K562 (cell line): ENCODE results near the gene PRR14. TPM values are rescaled to one million over a fixed set of nuclear protein-coding genes. Genes with fewer than 3 reads are reported as not detected.

ENCODE experiments used
- ATAC-seq: fragments of 200-7000 bp; cut with Tn5 transposase; 3 replicates; pipeline ENCODE4 v1.9.1; 2020; ENCODE audit warnings: moderate library complexity
- BruUV-seq: library from RNA; stranded (reverse); fragments of 400-500 nt; replicated peaks from 2 replicates; lab custom pipeline; 2021; lab: Mats Ljungman, UMichigan
- CTCF ChIA-PET: fragments of 300-600 bp; formaldehyde crosslinking; extraction: SDS; loops from one replicate; lab custom pipeline; 2021; ENCODE audit warnings: low intra/inter-chr PET ratio; lab: Yijun Ruan, JAX
- POLR2A ChIA-PET: fragments of 300-600, 350-650 bp; sonication (Branson Sonifier 250); formaldehyde crosslinking; extraction: SDS; loops from one replicate; lab custom pipeline; 2021; ENCODE audit warnings: antibody characterized with exemption, inconsistent platforms; lab: Yijun Ruan, JAX
- DNase-seq, 4 experiments: peaks; one replicate each; pipeline versions ENCODE4 v3.0.0 to v3.0.0-alpha.2; 2011 to 2018; ENCODE audit warnings: low spot score in 3 of 4, mixed read lengths in 3 of 4; ENCODE audit errors: extremely low read depth in 1 of 4
- FAIRE-seq: peaks from 2 replicates; lab custom pipeline; 2011; peaks lifted over from hg19 to GRCh38; lab: Jason Lieb, UNC
- H2AFZ ChIP-seq: 2 replicates; pipeline ENCODE4 v1.6.0; 2011; ENCODE audit warnings: low read depth, low read length, control low read depth, inconsistent platforms
- H3K27ac ChIP-seq: fragments of 200-600 bp; 3 replicates; pipeline ENCODE4 v1.8.0; 2011; ENCODE audit warnings: low read depth, mild to moderate bottlenecking, control low read depth, inconsistent platforms, low read length, moderate library complexity, mixed read lengths; ENCODE audit errors: extremely low read depth
- H3K27me3 ChIP-seq, 2 experiments: fragments of 300-600 bp in 1 of 2; 2 replicates in 1 of 2; 3 replicates in 1 of 2; pipeline versions ENCODE4 v1.6.0 to v1.8.0; 2011; ENCODE audit warnings: inconsistent platforms in 2 of 2, low read length in 2 of 2, mild to moderate bottlenecking in 1 of 2, mixed read lengths in 1 of 2, moderate library complexity in 1 of 2; ENCODE audit not compliant: control insufficient read depth in 2 of 2, insufficient read depth in 2 of 2
- H3K36me3 ChIP-seq: fragments of 300-600 bp; 3 replicates; pipeline ENCODE4 v1.8.0; 2011; ENCODE audit warnings: mild to moderate bottlenecking, low read length, inconsistent platforms; ENCODE audit not compliant: control insufficient read depth, insufficient read depth
- H3K4me1 ChIP-seq, 2 experiments: fragments of 200-600 bp in 1 of 2; replicated peaks in 1 of 2; 2 replicates in 1 of 2; 3 replicates in 1 of 2; pipeline versions ENCODE4 v1.5.1 to v1.8.0; 2011; ENCODE audit warnings: inconsistent platforms in 2 of 2, low read length in 2 of 2, mild to moderate bottlenecking in 1 of 2, mixed read lengths in 1 of 2, moderate library complexity in 1 of 2; ENCODE audit not compliant: control insufficient read depth in 2 of 2, insufficient read depth in 2 of 2
- H3K4me2 ChIP-seq: 2 replicates; pipeline ENCODE4 v1.6.1; 2011; ENCODE audit warnings: low read length, control low read depth, inconsistent platforms, mixed read lengths; ENCODE audit not compliant: insufficient read depth
- H3K4me3 ChIP-seq: fragments of 200-600 bp; sonication (generic), shearing (Covaris generic); 2 replicates; pipeline ENCODE4 v1.5.1; 2016; ENCODE audit warnings: control low read depth, inconsistent platforms
- H3K79me2 ChIP-seq: fragments of 200-600 bp; 3 replicates; pipeline ENCODE4 v1.8.0; 2011; ENCODE audit warnings: low read length, inconsistent platforms; ENCODE audit not compliant: control insufficient read depth, insufficient read depth
- H3K9ac ChIP-seq, 2 experiments: 2 replicates each; pipeline versions ENCODE4 v1.6.0 to v1.6.1; 2011; ENCODE audit warnings: low read depth in 2 of 2, low read length in 2 of 2, control low read depth in 1 of 2, inconsistent platforms in 1 of 2, mild to moderate bottlenecking in 1 of 2, mixed read lengths in 1 of 2; ENCODE audit not compliant: insufficient read depth in 1 of 2
- H3K9me1 ChIP-seq: one replicate; pipeline ENCODE4 v1.6.0; 2011; ENCODE audit warnings: inconsistent platforms, mild to moderate bottlenecking, low read length, moderate library complexity; ENCODE audit not compliant: control insufficient read depth, insufficient read depth
- H3K9me3 ChIP-seq: replicated peaks from 2 replicates; pipeline ENCODE4 v1.5.1; 2011; ENCODE audit warnings: low read depth, low read length, inconsistent platforms; ENCODE audit not compliant: control insufficient read depth, insufficient read depth
- H4K20me1 ChIP-seq: replicated peaks from 2 replicates; pipeline ENCODE4 v1.6.1; 2011; ENCODE audit warnings: low read length, inconsistent platforms, mixed read lengths; ENCODE audit not compliant: control insufficient read depth, insufficient read depth
- COPS2 ChIP-seq: fragments of 450-650 bp; conservative IDR thresholded peaks from 2 replicates; pipeline ENCODE4 v1.6.1; 2016; ENCODE audit warnings: mild to moderate bottlenecking, moderate library complexity
- GABPA ChIP-seq: fragments of 200-800 bp; sonication (Bioruptor generic); conservative IDR thresholded peaks from 2 replicates; pipeline ENCODE4 v1.6.1; 2016; ENCODE audit warnings: low read depth, missing genetic modification characterization, missing compliant biosample characterization
- HNRNPK ChIP-seq: fragments of 200-400 bp; formaldehyde crosslinking; IDR thresholded peaks from one replicate; pipeline ENCODE4 v1.6.1; 2018; ENCODE audit warnings: mild to moderate bottlenecking, low read depth, low read length; ENCODE audit not compliant: poor library complexity, severe bottlenecking
- PHB ChIP-seq: fragments of 250-450 bp; sonication (Bioruptor Pico); IDR thresholded peaks from 2 replicates; pipeline ENCODE4 v1.5.0; 2021
- SRF ChIP-seq, 2 experiments: fragments of 250-450, 450-650 bp in 1 of 2; sonication (Bioruptor Pico) in 1 of 2; sonication (generic) in 1 of 2; formaldehyde crosslinking; IDR thresholded peaks; 2 replicates each; pipeline versions ENCODE4 v1.5.0 to v1.5.1; 2020 to 2022; ENCODE audit warnings: mild to moderate bottlenecking in 1 of 2, missing genetic modification reagents in 1 of 2
- TCF7L2 ChIP-seq: fragments of 150-350 bp; IDR thresholded peaks from 2 replicates; pipeline ENCODE4 v1.6.1; 2016; ENCODE audit warnings: low read depth, mild to moderate bottlenecking, low read length, moderate library complexity
- ZNF512 ChIP-seq: IDR thresholded peaks from 2 replicates; pipeline ENCODE4 v1.6.1; 2016; ENCODE audit warnings: missing genetic modification characterization, missing compliant biosample characterization
- ZNF780A ChIP-seq: fragments of 250-450 bp; sonication (Bioruptor Pico); IDR thresholded peaks from 2 replicates; pipeline ENCODE4 v1.5.0; 2021; ENCODE audit warnings: mild to moderate bottlenecking
- WGBS: fragments of 100-300 bp; shearing (Covaris generic); methylation state at CpG from one replicate; pipeline ENCODE4 v1.1.6; 2016; ENCODE audit warnings: low coverage, mixed read lengths; ENCODE audit not compliant: insufficient coverage; ENCODE audit errors: missing lambda C conversion rate; 5-methylcytosine and 5-hydroxymethylcytosine counted together
- in situ Hi-C: fragments of 300-500 bp; cut with MboI; formaldehyde crosslinking; loops from 4 replicates; pipeline ENCODE4 v1.15.0; 2018; ENCODE audit warnings: inconsistent platforms, mixed read lengths
- intact Hi-C: fragments of 100-400 bp; cut with micrococcal nuclease; formaldehyde crosslinking; loops from 2 replicates; pipeline ENCODE4 v1.14.2; 2022
- polyA plus RNA-seq, 8 experiments: library from polyadenylated mRNA; depleted of rRNA in 4 of 8; stranded (reverse) in 5 of 8; unstranded in 3 of 8; fragments of >200 nt; fragmentation: Nextera tagmentation in 2 of 8; fragmentation: Illumina TruSeq in 1 of 8; extraction: Ambion mirVana in 2 of 8; extraction: Trizol in 1 of 8; gene quantifications; 2 replicates each; pipeline versions ENCODE4 v1.2.1 to v1.2.3, GENCODE V29; 2011 to 2014; ENCODE audit warnings: inconsistent platforms in 1 of 8, missing spikeins in 1 of 8
- total RNA-seq, 7 experiments: library from RNA; depleted of rRNA in 6 of 7; stranded (reverse); fragments of >200 nt in 6 of 7; fragmentation: Illumina TruSeq in 2 of 7; extraction: Trizol in 2 of 7; gene quantifications; 2 replicates each; pipeline versions ENCODE4 v1.2.1 to v1.2.3, GENCODE V29; 2011 to 2021; ENCODE audit warnings: low replicate concordance in 1 of 7
- TF ChIP-seq, protein P1 (sequence below), 2 experiments: fragments of 450-650 bp; IDR thresholded peaks; 2 replicates each; pipeline ENCODE4 v1.6.1; 2018; ENCODE audit warnings: mild to moderate bottlenecking in 2 of 2, low read depth in 1 of 2; ENCODE audit not compliant: partially characterized antibody in 2 of 2

The PRR14 gene
- total and polyA plus RNA-seq, 9 of the 15 experiments (the other 6 are each of a cell fraction or from before 2014, with no cell fraction given): 2.2 to 63.1 (median 11.5) TPM

DNA sequence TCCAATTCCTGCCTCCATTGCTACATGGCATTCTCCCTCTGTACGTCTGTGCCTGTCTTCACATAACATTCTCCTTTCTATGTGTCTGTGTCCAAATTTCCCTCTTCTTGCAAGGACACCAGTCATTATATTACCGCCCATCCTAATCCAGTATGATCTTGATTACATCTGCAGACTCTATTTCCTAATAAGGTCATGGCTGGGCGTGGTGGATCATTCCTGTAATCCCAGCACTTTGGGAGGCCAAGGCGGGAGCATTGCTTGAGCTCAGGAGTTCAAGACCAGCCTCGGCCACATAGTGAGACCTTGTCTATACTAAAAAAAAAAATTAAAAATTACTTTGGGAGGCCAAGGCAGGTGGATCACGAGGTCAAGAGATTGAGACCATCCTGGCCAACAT lies 5.0 kb upstream of the PRR14 start:
- H3K27ac ChIP-seq: no peak overlapping the region
- no peak overlapping the region for H2AFZ ChIP-seq
- no peaks in the 10 kb centered on the region; the same call in 1 of the 2 replicates for H3K9me3 ChIP-seq
- 39% methylated on average over 6 of the region's 6 CpGs for WGBS
- no peak overlapping the region for H3K4me3 ChIP-seq
- no TSS peak for BruUV-seq
- POLR2A ChIA-PET: interaction anchor here (0.8 to 1.2 kb wide), 2 partner anchors 10 to 14 kb away, joined by 3 to 4 read pairs; no protein-coding TSS in a partner anchor
- no peaks in the 10 kb centered on the region for H3K27me3 ChIP-seq
- H4K20me1 ChIP-seq: no peaks in the 10 kb centered on the region
- intact Hi-C loops: no loop called here
- TF ChIP-seq ZNF780A (CRISPR knock-in tag): no peak
- TF ChIP-seq SRF (CRISPR knock-in tag; IDR thresholded peaks at IDR 0.05): peak in 1 of 2 experiments; percentile 88; a peak in 2 of 4 replicates
- TF ChIP-seq GABPA (tag): no peak
- no peak for TF ChIP-seq COPS2
- TF ChIP-seq HNRNPK: no peak
- no peak overlapping the region for H3K9ac ChIP-seq
- H3K36me3 ChIP-seq: no peaks in the 10 kb centered on the region
- FAIRE-seq (no peak), ATAC-seq (no peak), DNase-seq (no peak)
- no peaks in the 10 kb centered on the region for H3K79me2 ChIP-seq
- CTCF ChIA-PET: no interaction called here
- no peak overlapping the region for H3K4me2 ChIP-seq
- in situ Hi-C loops: loop anchor here (25.0 kb wide), 2 partner anchors 433 to 1183 kb away; partner anchors contain the start of genes BOLA2, SLX1B and SULT1A4
- H3K4me1 ChIP-seq: peaks cover 4 to 22% of the 10 kb centered on the region in 2 experiments; a peak in 4 of 5 replicates
- no peaks in the 10 kb centered on the region for H3K9me1 ChIP-seq

- WGBS: no CpG with 5 or more reads among the region's 1 CpG
- in situ Hi-C loops: loop anchor here (25.0 kb wide), 2 partner anchors 435 to 1185 kb away; partner anchors contain the start of genes BOLA2, SLX1B and SULT1A4
- POLR2A ChIA-PET: no interaction called here
- Histone ChIP-seq H3K36me3 (no peaks in the 10 kb centered on the region), H3K9ac (peak overlapping the region in 1 of 2 experiments; percentile 82; a peak in 1 of 4 replicates), H3K4me2 (no peak overlapping the region), H3K27ac (no peak overlapping the region), H3K4me3 (no peak overlapping the region), H3K4me1 (peaks cover 7 to 30% of the 10 kb centered on the region in 2 experiments; a peak in 4 of 5 replicates), H3K79me2 (peaks cover 12% of the 10 kb centered on the region), H3K9me1 (no peaks in the 10 kb centered on the region), H3K27me3 (no peaks in the 10 kb centered on the region), H4K20me1 (no peaks in the 10 kb centered on the region)
- FAIRE-seq (no peak), DNase-seq (no peak)
- intact Hi-C loops: no loop called here
- no TSS peak for BruUV-seq
- TF ChIP-seq ZNF512 (tag): peak; percentile 68
- TF ChIP-seq TCF7L2: no peak
- TF ChIP-seq, protein P1, sequence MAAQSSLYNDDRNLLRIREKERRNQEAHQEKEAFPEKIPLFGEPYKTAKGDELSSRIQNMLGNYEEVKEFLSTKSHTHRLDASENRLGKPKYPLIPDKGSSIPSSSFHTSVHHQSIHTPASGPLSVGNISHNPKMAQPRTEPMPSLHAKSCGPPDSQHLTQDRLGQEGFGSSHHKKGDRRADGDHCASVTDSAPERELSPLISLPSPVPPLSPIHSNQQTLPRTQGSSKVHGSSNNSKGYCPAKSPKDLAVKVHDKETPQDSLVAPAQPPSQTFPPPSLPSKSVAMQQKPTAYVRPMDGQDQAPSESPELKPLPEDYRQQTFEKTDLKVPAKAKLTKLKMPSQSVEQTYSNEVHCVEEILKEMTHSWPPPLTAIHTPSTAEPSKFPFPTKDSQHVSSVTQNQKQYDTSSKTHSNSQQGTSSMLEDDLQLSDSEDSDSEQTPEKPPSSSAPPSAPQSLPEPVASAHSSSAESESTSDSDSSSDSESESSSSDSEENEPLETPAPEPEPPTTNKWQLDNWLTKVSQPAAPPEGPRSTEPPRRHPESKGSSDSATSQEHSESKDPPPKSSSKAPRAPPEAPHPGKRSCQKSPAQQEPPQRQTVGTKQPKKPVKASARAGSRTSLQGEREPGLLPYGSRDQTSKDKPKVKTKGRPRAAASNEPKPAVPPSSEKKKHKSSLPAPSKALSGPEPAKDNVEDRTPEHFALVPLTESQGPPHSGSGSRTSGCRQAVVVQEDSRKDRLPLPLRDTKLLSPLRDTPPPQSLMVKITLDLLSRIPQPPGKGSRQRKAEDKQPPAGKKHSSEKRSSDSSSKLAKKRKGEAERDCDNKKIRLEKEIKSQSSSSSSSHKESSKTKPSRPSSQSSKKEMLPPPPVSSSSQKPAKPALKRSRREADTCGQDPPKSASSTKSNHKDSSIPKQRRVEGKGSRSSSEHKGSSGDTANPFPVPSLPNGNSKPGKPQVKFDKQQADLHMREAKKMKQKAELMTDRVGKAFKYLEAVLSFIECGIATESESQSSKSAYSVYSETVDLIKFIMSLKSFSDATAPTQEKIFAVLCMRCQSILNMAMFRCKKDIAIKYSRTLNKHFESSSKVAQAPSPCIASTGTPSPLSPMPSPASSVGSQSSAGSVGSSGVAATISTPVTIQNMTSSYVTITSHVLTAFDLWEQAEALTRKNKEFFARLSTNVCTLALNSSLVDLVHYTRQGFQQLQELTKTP (IDR thresholded peaks at IDR 0.05; ENCODE audit: low read depth in 1 of 2, partially characterized antibody in 2 of 2): no peak
- no peak for TF ChIP-seq PHB
- TF ChIP-seq, all 486 proteins: peak for 1
- CTCF ChIA-PET: no interaction called here
- Histone ChIP-seq H3K9me3 (no peaks in the 10 kb centered on the region; the same call in 1 of the 2 replicates), H2AFZ (no peak overlapping the region)
- ATAC-seq: no peak
Measured at GRCh38 chr16:30647274-30647571, 3.5 kb upstream of the PRR14 start.
